Activated CD4-positive, CD25-positive, alpha-beta regulatory T cell treated with anti-CD3 and anti-CD28 coated beads, Interleukin-2, amount 50 U/mL, for 16 hours (primary cell): ENCODE results near the gene ATF6.

ENCODE experiments used
- DNase-seq: peaks from one replicate; pipeline ENCODE4 v3.0.0-alpha.2; 2020; ENCODE audit warnings: low read depth, low spot score

ATF6 gene

DNA sequence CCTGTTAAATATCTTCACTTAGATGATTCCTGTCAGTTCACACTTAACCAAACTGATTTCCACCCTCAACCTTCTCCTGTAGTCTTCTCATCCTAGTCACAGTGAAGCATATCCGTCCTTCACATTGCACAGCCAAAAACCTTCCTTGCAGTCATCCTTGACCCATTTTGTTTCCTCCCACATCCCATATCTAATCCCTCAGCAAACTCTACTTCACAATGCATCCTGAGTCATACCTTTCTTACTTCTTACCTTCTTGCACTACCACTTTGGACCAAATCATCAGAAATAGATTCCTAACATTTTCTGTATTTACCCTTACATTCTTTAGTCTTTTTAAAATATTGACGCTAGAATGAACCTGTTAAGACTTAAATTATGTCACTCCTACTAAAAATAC is 170.7 kb downstream of the ATF6 start:
- DNase-seq, result no peak

DNA sequence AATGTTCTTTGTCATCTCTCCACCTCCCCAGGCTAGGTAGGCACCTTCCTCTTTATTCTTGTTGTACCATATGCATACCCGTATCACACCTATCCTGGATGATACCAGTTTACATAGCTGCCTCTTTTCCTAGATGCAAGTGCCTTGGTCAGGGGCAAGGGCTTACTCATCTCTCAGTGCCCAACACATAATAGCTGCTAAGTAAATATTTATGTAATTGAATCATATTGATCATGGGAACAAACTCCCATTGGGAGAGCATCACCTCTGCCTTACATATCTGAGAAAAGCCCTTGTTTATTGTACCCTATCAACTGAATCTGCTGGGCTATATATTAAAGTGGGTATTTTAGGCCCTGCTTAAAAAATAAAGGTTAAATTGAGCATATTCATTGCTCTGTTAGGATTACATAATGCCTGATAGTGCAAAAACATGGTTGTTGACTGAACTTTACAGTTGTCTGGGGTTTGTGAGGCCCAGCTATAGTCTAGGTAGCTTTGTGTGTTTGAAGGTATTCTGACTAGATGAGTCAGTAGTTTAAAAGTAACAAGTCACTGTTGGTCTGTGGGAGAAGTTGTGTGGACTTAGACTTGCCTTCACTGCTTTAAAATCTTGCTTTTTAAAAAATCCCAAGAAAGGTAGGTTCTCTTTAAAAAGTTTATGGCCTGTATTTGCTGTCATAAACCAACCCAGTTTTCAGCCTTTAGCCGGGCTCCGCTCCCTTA is 174.9 kb downstream of the ATF6 start:
- DNase-seq, result no peak

- DNase-seq, result no peak
Measured at GRCh38 chr1:161941726-161942436, 175.8 kb downstream of the ATF6 start.

- no peak for DNase-seq
Measured at GRCh38 chr1:161943737-161944136, 177.6 kb downstream of the ATF6 start.

GRCh38 chr1:161944381-161944780 is 178.3 kb downstream of the ATF6 start:
- DNase-seq, result no peak

DNA sequence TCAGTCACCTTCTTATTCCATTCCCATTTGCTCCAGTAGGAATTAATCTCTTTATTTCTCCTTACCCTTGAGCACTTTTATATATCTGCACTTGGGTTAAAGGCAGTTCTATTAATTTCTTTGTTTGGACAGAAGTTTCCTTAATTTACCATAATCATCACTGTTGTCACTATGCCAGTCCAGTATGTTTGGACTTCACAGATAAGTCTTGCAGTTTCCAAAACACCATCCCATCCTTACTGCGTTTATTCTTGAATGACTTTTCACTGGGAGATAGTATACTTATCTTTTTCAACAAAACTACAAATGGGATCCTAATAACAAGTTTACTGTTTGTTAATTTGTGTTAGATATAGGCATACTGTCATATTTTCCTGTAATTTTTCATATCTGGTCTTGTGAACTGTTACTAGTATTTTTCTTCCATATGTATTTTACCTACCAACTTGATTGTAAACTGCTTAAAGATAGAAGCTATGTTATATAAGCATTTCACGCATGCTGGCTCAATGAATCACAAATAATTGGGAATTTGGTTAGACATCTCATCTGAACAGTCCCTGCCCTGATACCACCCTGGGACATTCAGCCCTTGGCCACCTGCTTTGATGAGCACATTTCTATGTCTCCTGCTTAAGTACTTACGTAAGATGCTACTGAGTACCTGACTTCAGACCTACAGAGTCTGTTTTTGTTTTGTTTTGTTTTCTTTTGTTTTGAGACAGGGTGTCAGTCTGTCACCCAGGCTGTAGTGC is 179.4 kb downstream of the ATF6 start:
- no peak for DNase-seq

DNA sequence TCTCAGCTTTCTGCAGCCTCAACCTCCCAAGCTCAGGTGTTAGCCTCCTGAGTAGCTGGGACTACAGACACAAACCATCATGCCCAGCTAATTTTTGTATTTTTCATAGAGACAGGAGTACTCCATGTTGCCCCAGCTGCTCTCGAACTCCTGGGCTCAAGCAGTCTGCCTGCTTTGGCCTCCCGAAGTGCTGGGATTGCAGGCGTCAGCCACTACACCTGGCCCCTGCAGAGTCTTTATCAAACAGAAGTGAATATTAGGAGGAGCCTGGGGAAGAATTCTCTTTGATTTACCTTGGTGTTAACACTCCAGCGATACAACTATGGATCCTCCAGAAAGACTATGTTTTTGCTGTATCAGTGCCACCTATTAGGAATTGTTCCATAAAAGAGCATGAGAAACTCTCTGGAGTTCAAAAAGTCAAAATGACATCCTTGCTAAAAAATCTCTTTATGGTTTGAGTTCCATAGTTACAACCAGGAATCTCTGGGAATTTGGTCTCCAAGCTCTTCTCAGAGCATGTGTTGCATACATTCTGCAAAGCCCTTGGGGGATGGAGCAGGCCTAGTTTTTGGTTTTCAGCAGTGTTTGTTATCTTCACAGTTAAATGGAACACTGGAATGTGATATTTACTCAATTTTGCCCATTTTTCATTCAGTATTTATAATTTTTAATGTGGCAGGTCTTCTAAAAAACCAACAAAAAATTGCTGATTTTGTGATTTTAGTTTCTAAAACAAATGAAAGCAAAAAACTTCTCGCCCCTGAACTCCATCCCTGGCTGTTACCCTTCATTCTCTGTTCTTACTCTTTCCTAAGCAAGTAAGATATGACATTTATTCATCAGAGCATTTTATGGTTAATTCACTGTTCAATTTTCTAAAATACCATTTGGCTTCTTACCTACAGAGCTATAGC is 180.2 kb downstream of the ATF6 start:
- no peak for DNase-seq

- DNase-seq, result no peak
Measured at GRCh38 chr1:161948435-161948834, 182.3 kb downstream of the ATF6 start.

DNA sequence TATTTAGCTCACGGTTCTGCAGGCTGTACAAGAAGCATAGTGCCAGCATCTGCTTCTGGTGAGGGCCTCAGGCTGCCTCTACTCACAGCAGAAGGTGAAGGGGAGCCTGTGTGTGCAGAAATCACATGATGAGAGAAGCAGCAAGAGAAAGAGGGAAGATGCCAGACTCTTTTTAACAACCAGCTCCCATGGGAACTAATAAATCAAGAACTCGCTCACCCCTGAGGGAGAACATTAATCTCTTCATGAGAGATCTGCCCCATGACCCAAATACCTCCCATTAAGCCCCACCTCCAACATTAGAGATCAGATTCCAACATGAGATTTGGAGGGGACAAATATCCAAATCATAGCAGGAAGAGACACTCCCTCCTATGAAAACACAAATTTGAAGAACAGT is 183.4 kb downstream of the ATF6 start:
- no peak for DNase-seq

DNA sequence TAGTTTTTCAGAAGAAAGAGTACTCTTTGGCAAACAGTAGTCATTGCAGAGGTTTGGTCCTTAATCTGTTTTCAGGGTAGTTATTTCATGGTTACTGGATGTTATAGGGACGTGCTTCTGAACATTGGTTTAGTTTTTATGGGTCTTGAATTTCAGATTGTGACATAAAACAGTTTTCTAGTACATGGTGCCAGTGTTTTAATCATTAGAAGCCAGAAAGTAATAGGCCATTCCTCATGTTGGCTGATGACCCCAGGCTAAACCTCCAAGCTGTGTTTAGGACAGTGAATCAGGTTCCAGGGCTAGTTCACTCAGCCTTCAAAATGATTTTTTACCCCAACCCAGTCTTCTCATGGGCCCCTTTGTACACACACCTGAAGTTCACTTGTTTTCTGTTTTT is 184.3 kb downstream of the ATF6 start:
- DNase-seq, result no peak

DNA sequence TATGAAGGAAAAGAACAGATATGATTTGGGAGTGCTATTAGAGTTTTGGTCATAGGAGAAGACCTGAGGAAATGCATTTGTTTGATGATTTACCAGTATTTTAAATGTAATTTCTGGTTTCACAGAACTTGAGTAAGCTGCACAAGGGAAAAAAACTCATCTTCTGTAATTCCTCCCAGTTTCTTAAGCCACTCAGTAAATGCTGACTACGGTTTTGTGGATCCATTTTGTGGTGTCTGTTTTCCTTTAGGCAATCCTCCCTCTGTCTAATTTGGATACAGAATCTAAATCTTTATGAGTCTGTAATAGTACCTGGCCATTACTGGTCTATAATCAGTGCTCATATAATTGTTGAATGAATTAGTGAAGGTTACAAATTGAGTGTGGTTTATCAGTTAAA is 185.5 kb downstream of the ATF6 start:
- no peak for DNase-seq

DNA sequence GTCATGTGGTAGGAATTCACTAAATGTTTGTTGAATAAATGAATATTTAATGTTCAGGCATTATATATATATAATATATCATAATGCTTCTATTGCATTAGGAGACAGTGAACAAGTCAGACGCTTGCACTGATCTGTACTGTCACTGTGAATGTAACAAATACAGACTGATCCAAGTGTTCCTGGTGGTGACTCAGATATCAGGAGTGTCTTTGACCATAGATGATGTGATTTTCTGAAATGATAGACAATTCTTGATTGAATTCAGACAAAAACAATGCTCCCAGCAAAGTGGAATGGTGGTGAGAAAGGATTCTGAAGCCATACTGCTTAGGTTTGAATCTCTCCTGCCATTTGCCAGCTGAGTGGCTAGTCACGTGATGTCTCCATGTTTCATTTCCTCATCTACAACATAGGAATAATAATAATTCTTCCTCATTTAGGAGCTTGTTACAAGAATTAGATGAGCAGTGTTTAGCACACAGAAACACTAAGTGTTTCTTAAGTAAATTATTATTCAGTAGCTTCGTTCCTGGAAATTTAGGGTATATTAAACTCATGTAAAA is 186.6 kb downstream of the ATF6 start:
- DNase-seq, result no peak

DNA sequence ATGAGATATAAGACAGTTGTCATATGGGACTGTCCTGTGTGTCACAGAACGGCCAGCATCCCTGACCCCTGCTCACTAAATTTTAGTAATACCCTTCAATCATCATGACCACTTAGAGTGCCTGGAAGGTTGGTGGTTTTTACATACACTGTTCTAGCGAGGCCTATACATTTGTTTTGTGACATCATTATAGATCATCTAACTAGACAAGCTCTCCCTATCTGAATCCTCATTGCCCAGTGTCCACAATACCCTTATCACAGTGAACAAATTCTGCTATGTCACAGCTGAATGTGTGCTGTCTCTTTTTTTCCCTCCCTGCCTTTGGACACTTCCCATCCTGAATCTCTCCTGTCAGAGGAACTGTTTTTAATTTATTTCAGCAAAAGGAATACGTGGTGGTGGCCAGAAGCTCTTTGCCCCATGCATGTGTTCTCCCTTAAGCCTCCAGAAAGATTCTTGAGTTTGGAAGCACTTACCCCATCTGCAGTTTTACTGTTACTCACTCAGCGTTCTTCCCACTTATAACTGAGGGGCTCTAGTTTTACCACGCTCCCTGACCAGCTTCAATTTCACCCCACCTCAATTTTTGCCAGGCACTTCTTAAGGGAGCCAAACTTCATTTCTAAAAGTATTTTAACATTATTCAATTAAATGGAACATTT is 187.3 kb downstream of the ATF6 start:
- no peak for DNase-seq

- DNase-seq, result no peak
Measured at GRCh38 chr1:161954050-161954449, 187.9 kb downstream of the ATF6 start.

DNA sequence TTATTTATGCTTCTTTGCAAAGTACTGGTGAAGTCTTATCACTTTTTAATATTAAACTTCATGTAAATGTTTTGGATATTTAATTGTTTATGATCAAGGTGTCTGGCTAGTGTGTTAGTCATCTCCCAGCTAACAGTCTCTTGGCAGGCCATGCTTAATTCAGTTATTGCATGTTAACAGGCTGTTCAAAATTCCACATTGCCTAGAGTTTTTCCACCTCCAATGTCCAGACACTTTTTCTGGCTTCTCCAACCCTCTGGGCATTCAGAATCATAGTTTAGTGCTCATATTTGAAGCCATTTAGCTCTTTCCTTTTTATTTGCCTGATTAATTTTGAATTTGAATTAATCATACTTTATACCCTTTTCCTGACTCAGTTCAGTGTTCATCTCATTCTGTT is 188.3 kb downstream of the ATF6 start:
- no peak for DNase-seq

- no peak for DNase-seq
Measured at GRCh38 chr1:161955606-161956005, 189.5 kb downstream of the ATF6 start.

DNA sequence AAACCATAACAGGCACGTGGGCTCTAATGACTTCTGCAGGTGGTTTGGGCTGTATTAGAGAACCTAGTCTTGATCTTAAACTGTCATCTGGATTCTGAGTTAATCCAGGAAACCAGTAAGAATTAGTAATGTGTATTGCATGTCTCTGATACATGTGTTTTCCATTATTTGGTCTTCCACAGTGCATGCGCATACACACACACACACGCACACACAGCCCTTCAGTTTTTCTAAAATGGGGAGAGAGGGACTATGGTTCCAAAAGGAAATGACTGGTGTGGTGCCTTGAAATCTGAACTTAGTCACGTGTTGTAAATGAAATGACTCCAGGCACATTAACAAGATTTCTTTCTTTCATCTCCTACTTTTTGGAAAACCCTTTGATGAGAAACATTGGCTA is 190.0 kb downstream of the ATF6 start:
- no peak for DNase-seq

DNA sequence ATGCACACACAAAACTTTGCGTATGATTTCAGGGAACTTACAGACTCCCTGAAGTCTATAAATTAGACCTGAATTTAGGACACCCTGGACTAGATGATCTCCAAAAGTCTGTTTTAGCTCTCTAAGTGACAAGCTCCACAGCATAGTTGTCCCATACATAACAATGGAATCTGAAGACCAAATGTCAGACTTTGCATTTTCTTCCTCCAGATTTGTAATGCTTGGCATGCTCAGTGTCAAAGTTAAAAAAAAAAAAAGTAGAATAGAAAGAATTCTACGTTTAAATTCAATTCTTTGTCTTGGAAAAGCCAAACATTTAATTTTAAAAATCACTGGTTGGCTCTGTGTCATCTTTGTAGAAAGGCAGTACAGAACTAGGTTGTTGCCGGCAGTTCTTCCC is 190.8 kb downstream of the ATF6 start:
- DNase-seq, result no peak

DNA sequence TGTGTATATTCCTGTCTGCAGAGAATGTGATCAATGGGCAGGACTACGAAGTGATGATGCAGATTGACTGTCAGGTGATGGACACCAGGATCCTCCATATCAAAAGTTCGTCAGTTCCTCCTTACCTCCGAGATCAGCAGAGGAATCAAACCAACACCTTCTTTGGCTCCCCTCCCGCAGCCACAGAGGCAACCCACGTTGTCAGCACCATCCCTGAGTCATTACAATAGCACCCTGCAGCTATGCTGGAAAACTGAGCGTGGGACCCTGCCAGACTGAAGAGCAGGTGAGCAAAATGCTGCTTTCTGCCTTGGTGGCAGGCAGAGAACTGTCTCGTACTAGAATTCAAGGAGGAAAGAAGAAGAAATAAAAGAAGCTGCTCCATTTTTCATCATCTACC is 192.3 kb downstream of the ATF6 start:
- no peak for DNase-seq

- no peak for DNase-seq
Measured at GRCh38 chr1:161962091-161962887, 196.2 kb downstream of the ATF6 start.
